ENCODE data around the gene SLC24A3. TPM values are rescaled to one million over a fixed set of nuclear protein-coding genes. Genes with fewer than 3 reads are reported as not detected.

The SLC24A3 gene
- total RNA-seq, 6 experiments from 2014 or later: not detected

GRCh38 chr20:19423900-19424620 is 211.6 kb downstream of the SLC24A3 start:
- peaks cover 6% of the 10 kb centered on the region; the same call in 1 of the 2 replicates for H3K27me3 Mint-ChIP-seq (ENCODE audit: insufficient read depth)
- H3K27ac Mint-ChIP-seq: no peak overlapping the region
- TF ChIP-seq CTCF (IDR thresholded peaks at IDR 0.05): no peak
- no peak overlapping the region for H3K4me3 Mint-ChIP-seq
- no peak for DNase-seq
- H3K4me1 Mint-ChIP-seq (ENCODE audit: low read depth): no peaks in the 10 kb centered on the region
- H3K9me3 Mint-ChIP-seq: peaks cover 21% of the 10 kb centered on the region; the same call in 1 of the 2 replicates
- no peaks in the 10 kb centered on the region; the same call in 1 of the 2 replicates for H3K36me3 Mint-ChIP-seq (ENCODE audit: low read depth)

DNA sequence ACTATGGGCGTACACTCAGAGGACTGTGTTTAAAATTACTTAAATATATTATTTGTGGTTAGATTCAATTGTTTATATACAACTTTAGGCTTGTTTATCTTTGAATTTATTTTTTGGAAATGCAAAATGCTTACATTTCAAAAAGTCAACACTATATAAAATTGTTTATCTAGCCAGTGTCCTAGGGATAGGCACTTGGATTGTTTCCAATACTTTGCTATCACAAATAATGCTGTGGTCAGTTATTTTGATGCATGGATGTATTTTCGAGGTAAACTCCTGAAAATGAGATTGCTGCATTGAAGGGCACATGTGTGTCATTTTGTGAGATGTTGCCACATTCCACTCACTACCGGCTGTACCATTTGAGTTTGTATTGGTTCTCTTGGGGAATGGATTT is 213.9 kb downstream of the SLC24A3 start:
- H3K4me3 Mint-ChIP-seq: no peak overlapping the region
- H3K4me1 Mint-ChIP-seq (ENCODE audit: low read depth): no peaks in the 10 kb centered on the region
- peaks cover 4% of the 10 kb centered on the region; the same call in 1 of the 2 replicates for H3K27me3 Mint-ChIP-seq (ENCODE audit: insufficient read depth)
- no peak overlapping the region for H3K27ac Mint-ChIP-seq
- DNase-seq: no peak
- no peaks in the 10 kb centered on the region; the same call in 1 of the 2 replicates for H3K36me3 Mint-ChIP-seq (ENCODE audit: low read depth)
- peaks cover 22% of the 10 kb centered on the region; the same call in 1 of the 2 replicates for H3K9me3 Mint-ChIP-seq
- TF ChIP-seq CTCF (IDR thresholded peaks at IDR 0.05): no peak

GRCh38 chr20:19427480-19427879 is 215.0 kb downstream of the SLC24A3 start:
- H3K4me1 Mint-ChIP-seq (ENCODE audit: low read depth): no peaks in the 10 kb centered on the region
- peaks cover 15% of the 10 kb centered on the region; the same call in 1 of the 2 replicates for H3K9me3 Mint-ChIP-seq
- TF ChIP-seq CTCF (IDR thresholded peaks at IDR 0.05): no peak
- H3K36me3 Mint-ChIP-seq (ENCODE audit: low read depth): no peaks in the 10 kb centered on the region; the same call in 1 of the 2 replicates
- H3K27me3 Mint-ChIP-seq (ENCODE audit: insufficient read depth): peaks cover 3% of the 10 kb centered on the region; the same call in 1 of the 2 replicates
- H3K27ac Mint-ChIP-seq: no peak overlapping the region
- no peak overlapping the region for H3K4me3 Mint-ChIP-seq
- no peak for DNase-seq

DNA sequence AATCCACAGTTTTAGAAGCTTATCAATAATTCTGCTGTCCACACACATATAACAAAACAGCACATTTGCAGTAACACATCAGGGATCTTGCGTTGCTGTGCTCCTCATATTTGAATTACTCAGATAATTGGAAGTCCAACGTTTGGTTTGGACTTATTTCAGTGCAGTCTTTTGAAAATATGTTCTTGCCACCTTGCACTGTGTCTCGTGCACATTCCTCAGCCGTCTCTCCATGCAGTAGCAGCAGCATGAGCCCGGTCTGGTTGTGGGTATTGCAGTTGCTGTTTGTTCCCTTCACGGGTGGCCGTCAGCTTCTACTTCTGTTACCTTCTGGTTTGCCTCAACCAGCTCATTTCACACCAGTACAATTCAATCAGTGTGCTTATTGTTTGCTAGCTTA is 215.5 kb downstream of the SLC24A3 start:
- H3K4me3 Mint-ChIP-seq: no peak overlapping the region
- no peak for TF ChIP-seq CTCF (IDR thresholded peaks at IDR 0.05)

DNA sequence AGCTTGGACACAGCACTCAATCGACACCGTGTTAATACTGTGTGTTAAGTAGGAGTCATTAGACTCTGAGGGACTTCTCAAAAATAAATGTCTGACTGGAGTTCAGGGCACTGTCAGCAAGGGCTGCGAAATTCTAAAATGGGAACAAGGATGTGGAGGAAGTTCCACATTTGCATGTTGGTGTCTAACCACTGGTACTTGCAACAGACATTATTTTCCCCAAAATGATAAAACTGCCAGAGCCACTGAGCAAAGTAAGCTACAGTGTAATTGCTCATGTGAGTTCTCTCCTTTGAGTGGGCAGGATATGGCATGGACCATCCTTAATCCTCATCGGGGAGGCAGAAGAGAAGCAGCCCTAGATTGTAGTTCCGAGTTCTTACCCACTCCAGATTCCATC is 215.9 kb downstream of the SLC24A3 start:
- Mint-ChIP-seq H3K36me3 (ENCODE audit: low read depth) (no peaks in the 10 kb centered on the region; the same call in 1 of the 2 replicates), H3K27me3 (ENCODE audit: insufficient read depth) (peaks cover 3% of the 10 kb centered on the region; the same call in 1 of the 2 replicates), H3K4me1 (ENCODE audit: low read depth) (peaks cover 5% of the 10 kb centered on the region; the same call in 1 of the 2 replicates), H3K9me3 (peaks cover 15% of the 10 kb centered on the region; the same call in 1 of the 2 replicates), H3K4me3 (no peak overlapping the region), H3K27ac (no peak overlapping the region)
- TF ChIP-seq CTCF (IDR thresholded peaks at IDR 0.05): no peak
- no peak for DNase-seq

More for the DNA sequence above, 215.5 kb downstream of the SLC24A3 start:
- Mint-ChIP-seq H3K27me3 (ENCODE audit: insufficient read depth) (peaks cover 3% of the 10 kb centered on the region; the same call in 1 of the 2 replicates), H3K36me3 (ENCODE audit: low read depth) (no peaks in the 10 kb centered on the region; the same call in 1 of the 2 replicates), H3K4me1 (ENCODE audit: low read depth) (peaks cover under 1% of the 10 kb centered on the region; the same call in 1 of the 2 replicates), H3K9me3 (peaks cover 15% of the 10 kb centered on the region; the same call in 1 of the 2 replicates), H3K27ac (no peak overlapping the region)
- DNase-seq: no peak
